ENCODE results near the gene FAM120A. TPM values are rescaled to one million over a fixed set of nuclear protein-coding genes. Genes with fewer than 3 reads are reported as not detected.

Gene FAM120A
- total RNA-seq, 1 experiment from 2014 or later, result 162 TPM

DNA sequence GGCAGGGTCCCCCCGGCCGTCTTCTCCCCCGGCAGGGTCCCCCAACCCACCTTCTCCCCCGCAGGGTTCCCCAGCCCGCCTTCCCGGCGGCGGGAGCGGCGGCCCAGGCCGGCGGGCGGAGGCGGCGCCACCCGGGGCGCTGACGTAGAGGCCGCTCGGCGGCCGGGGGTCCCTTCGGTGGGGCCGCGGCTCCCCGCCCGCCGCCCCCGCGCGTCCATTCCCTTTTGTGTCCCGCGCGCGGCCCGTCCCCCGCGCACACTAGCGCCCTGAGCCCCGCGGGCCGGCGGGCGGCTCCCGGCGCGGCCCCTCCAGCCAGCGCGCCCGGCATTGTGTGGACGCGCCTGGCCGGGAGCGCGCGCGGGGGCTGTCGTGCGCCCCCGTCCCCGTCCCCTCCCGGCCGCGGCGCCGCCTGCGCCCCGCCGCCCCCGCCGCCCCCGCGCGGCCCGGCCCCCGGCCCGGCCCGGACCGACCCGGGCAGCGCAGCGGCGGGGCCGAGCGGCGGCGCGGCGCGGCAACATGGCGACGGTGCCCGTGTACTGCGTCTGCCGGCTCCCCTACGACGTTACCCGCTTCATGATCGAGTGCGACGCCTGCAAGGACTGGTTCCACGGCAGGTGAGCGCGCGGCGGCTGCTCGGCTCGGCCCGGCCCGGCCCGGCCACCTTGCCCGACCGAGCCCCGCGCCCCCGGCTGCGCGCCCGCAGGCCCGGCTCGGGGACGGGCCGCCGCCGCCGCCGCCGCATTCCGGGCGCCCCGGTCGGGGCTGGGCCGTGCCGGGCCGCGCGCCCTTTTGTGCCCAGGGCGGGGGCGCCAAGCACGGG, 125.0 kb downstream of the FAM120A start, which contains the start of gene PHF2:
Gene PHF2 (plus strand): TSS at position 327 of the 820 bp plus-strand sequence. CDS start 190 bp downstream, at position 517.
- no TSS peak for BruUV-seq (replicated peaks)
- H3K27ac Mint-ChIP-seq (ENCODE audit: low read depth, unreplicated experiment), result peak within 1 kb of the TSS; percentile 93
- no peaks in the 10 kb centered on the region for H3K27me3 Mint-ChIP-seq (ENCODE audit: insufficient read depth, unreplicated experiment)
- no peaks in the 10 kb centered on the region for H3K36me3 Mint-ChIP-seq (ENCODE audit: insufficient read depth, unreplicated experiment)
- peaks cover 20% of the 10 kb centered on the region for H3K4me1 Mint-ChIP-seq (ENCODE audit: insufficient read depth, unreplicated experiment)
- CTCF ChIA-PET, result interaction anchor here (1.5 kb wide), 1 partner anchor 10 kb away, joined by 7 read pairs; no protein-coding TSS in a partner anchor
- H3K4me3 Mint-ChIP-seq (ENCODE audit: unreplicated experiment), result peak within 1 kb of the TSS; percentile 82
- POLR2A ChIA-PET, result interaction anchor here (0.6 to 3.0 kb wide), 3 partner anchors 10 to 126 kb away, joined by 3 to 15 read pairs (median 3); no protein-coding TSS in a partner anchor
- H3K9me3 Mint-ChIP-seq (ENCODE audit: unreplicated experiment), result no peaks in the 10 kb centered on the region
- intact Hi-C loops (cut with micrococcal nuclease), result no loop called here
- TF ChIP-seq, protein P1, sequence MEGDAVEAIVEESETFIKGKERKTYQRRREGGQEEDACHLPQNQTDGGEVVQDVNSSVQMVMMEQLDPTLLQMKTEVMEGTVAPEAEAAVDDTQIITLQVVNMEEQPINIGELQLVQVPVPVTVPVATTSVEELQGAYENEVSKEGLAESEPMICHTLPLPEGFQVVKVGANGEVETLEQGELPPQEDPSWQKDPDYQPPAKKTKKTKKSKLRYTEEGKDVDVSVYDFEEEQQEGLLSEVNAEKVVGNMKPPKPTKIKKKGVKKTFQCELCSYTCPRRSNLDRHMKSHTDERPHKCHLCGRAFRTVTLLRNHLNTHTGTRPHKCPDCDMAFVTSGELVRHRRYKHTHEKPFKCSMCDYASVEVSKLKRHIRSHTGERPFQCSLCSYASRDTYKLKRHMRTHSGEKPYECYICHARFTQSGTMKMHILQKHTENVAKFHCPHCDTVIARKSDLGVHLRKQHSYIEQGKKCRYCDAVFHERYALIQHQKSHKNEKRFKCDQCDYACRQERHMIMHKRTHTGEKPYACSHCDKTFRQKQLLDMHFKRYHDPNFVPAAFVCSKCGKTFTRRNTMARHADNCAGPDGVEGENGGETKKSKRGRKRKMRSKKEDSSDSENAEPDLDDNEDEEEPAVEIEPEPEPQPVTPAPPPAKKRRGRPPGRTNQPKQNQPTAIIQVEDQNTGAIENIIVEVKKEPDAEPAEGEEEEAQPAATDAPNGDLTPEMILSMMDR (IDR thresholded peaks at IDR 0.05; ENCODE audit: unreplicated experiment), result no peak
- no peak for DNase-seq (ENCODE audit: unreplicated experiment)

GRCh38 chr9:93577078-93577974, 125.8 kb downstream of the FAM120A start:
- Mint-ChIP-seq H3K9me3 (ENCODE audit: unreplicated experiment) (no peaks in the 10 kb centered on the region), H3K4me3 (ENCODE audit: unreplicated experiment) (peak overlapping the region; percentile 74), H3K36me3 (ENCODE audit: insufficient read depth, unreplicated experiment) (no peaks in the 10 kb centered on the region), H3K4me1 (ENCODE audit: insufficient read depth, unreplicated experiment) (peaks cover 20% of the 10 kb centered on the region), H3K27me3 (ENCODE audit: insufficient read depth, unreplicated experiment) (no peaks in the 10 kb centered on the region), H3K27ac (ENCODE audit: low read depth, unreplicated experiment) (peak overlapping the region; percentile 89)
- intact Hi-C loops (cut with micrococcal nuclease), result no loop called here
- ChIA-PET POLR2A (interaction anchor here (0.7 to 3.0 kb wide), 4 partner anchors 11 to 470 kb away, joined by 3 to 15 read pairs (median 3); no protein-coding TSS in a partner anchor), CTCF (no interaction called here)
- TF ChIP-seq, protein P1 (IDR thresholded peaks at IDR 0.05; ENCODE audit: unreplicated experiment), result no peak
- BruUV-seq (replicated peaks), result TSS peak; percentile 22
- DNase-seq (ENCODE audit: unreplicated experiment), result no peak

- TF ChIP-seq, protein P1 (IDR thresholded peaks at IDR 0.05; ENCODE audit: unreplicated experiment), result no peak
- H3K4me1 Mint-ChIP-seq (ENCODE audit: insufficient read depth, unreplicated experiment), result peaks cover 20% of the 10 kb centered on the region
- H3K36me3 Mint-ChIP-seq (ENCODE audit: insufficient read depth, unreplicated experiment), result no peaks in the 10 kb centered on the region
- no TSS peak for BruUV-seq (replicated peaks)
- peak overlapping the region; percentile 74 for H3K4me3 Mint-ChIP-seq (ENCODE audit: unreplicated experiment)
- H3K9me3 Mint-ChIP-seq (ENCODE audit: unreplicated experiment), result peaks cover 6% of the 10 kb centered on the region
- DNase-seq (ENCODE audit: unreplicated experiment), result no peak
- peak overlapping the region; percentile 89 for H3K27ac Mint-ChIP-seq (ENCODE audit: low read depth, unreplicated experiment)
- intact Hi-C loops (cut with micrococcal nuclease), result no loop called here
- CTCF ChIA-PET, result interaction anchor here (0.7 to 0.8 kb wide), 2 partner anchors 12 to 275 kb away, joined by 4 read pairs; no protein-coding TSS in a partner anchor
- POLR2A ChIA-PET, result interaction anchor here (0.8 to 1.1 kb wide), 2 partner anchors 12 to 125 kb away, joined by 3 read pairs; partner anchors contain the start of gene FAM120AOS
- H3K27me3 Mint-ChIP-seq (ENCODE audit: insufficient read depth, unreplicated experiment), result no peaks in the 10 kb centered on the region
Observed at GRCh38 chr9:93577975-93578682, 126.6 kb downstream of the FAM120A start.
